Transverse colon (tissue), 3 donors: ENCODE data around the gene GIMD1.

ENCODE experiments used
- EP300 ChIP-seq: sonication (generic); formaldehyde crosslinking; IDR thresholded peaks from one replicate; pipeline ENCODE4 v1.6.1; 2017; ENCODE audit warnings: antibody characterized with exemption, low read depth
- POLR2A ChIP-seq: fragments of 450-650 bp; IDR thresholded peaks from one replicate; pipeline ENCODE4 v1.6.1; 2016; ENCODE audit warnings: antibody characterized with exemption, mild to moderate bottlenecking, moderate library complexity
- TF ChIP-seq, protein P1 (sequence below), 5 experiments: fragments of 200-600 bp in 3 of 5; fragments of 450-650 bp in 2 of 5; sonication (generic) in 3 of 5; IDR thresholded peaks; 1 replicate in 2 of 5; 2 replicates in 3 of 5; pipeline ENCODE4 v1.5.1; 2016 to 2017; ENCODE audit warnings: antibody characterized with exemption in 5 of 5, inconsistent platforms in 3 of 5, mild to moderate bottlenecking in 2 of 5, moderate library complexity in 1 of 5

DNA sequence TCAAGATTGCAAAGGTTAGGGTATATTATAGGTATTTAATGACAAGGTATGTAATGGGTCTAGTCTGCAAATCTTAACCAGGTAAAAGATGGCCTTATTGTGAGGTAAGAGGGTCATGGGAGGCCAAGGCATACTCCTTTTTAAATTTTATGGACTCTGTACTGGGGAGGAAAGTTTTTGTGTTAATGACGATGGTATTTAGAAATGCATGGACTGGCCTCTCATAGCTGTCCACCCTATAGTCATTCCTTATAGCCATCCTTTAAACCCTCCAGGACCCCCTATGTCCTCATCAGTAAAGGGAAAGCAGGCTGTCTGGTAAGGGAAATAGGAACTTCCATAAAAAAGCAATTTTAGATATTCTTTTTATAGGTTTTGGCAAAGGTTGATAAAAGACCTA, 50.8 kb downstream of the GIMD1 start:
- TF ChIP-seq, protein P1, sequence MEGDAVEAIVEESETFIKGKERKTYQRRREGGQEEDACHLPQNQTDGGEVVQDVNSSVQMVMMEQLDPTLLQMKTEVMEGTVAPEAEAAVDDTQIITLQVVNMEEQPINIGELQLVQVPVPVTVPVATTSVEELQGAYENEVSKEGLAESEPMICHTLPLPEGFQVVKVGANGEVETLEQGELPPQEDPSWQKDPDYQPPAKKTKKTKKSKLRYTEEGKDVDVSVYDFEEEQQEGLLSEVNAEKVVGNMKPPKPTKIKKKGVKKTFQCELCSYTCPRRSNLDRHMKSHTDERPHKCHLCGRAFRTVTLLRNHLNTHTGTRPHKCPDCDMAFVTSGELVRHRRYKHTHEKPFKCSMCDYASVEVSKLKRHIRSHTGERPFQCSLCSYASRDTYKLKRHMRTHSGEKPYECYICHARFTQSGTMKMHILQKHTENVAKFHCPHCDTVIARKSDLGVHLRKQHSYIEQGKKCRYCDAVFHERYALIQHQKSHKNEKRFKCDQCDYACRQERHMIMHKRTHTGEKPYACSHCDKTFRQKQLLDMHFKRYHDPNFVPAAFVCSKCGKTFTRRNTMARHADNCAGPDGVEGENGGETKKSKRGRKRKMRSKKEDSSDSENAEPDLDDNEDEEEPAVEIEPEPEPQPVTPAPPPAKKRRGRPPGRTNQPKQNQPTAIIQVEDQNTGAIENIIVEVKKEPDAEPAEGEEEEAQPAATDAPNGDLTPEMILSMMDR (IDR thresholded peaks at IDR 0.05): no peak
- TF ChIP-seq EP300 (no peak), POLR2A (no peak)
